Neural progenitor cell (in vitro differentiated cells): ENCODE measurements around the gene ASTN2. TPM values are rescaled to one million over a fixed set of nuclear protein-coding genes. Genes with fewer than 3 reads are reported as not detected.

Experiments used
- DNase-seq: peaks from one replicate; pipeline ENCODE4 v3.0.0-alpha.2; 2016; ENCODE audit warnings: low spot score
- H2AFZ ChIP-seq: fragments of 200-600 bp; sonication (generic); replicated peaks from 2 replicates; pipeline ENCODE4 v1.6.1; 2016; ENCODE audit warnings: antibody characterized with exemption
- H3F3A ChIP-seq: fragments of 200-600 bp; sonication (generic); 2 replicates; pipeline ENCODE4 v1.6.1; 2016; ENCODE audit warnings: antibody characterized with exemption, low read depth
- H3K27ac ChIP-seq: fragments of 200-600 bp; sonication (generic); 2 replicates; pipeline ENCODE4 v1.5.1; 2016; ENCODE audit warnings: mild to moderate bottlenecking
- H3K27me3 ChIP-seq: fragments of 200-600 bp; sonication (generic); 2 replicates; pipeline ENCODE4 v1.6.1; 2016; ENCODE audit warnings: mild to moderate bottlenecking, moderate library complexity
- H3K36me3 ChIP-seq: fragments of 200-600 bp; sonication (generic); 2 replicates; pipeline ENCODE4 v1.5.1; 2016
- H3K4me1 ChIP-seq: fragments of 200-600 bp; sonication (generic); 2 replicates; pipeline ENCODE4 v1.6.1; 2016; ENCODE audit warnings: mixed run types
- H3K4me2 ChIP-seq: fragments of 200-600 bp; sonication (generic); 2 replicates; pipeline ENCODE4 v1.6.1; 2016
- H3K4me3 ChIP-seq: fragments of 200-600 bp; sonication (generic); 2 replicates; pipeline ENCODE4 v1.5.1; 2016
- H3K79me2 ChIP-seq: fragments of 200-600 bp; sonication (generic); 2 replicates; pipeline ENCODE4 v1.6.1; 2016; ENCODE audit warnings: low read depth
- H3K9ac ChIP-seq: fragments of 200-600 bp; sonication (generic); 2 replicates; pipeline ENCODE4 v1.6.1; 2016
- H3K9me3 ChIP-seq: fragments of 200-600 bp; sonication (generic); 2 replicates; pipeline ENCODE4 v1.5.1; 2016; ENCODE audit warnings: low read depth
- H4K20me1 ChIP-seq: fragments of 200-600 bp; sonication (generic); 2 replicates; pipeline ENCODE4 v1.6.1; 2016; ENCODE audit warnings: low read depth
- H3K27ac Mint-ChIP-seq: 3 replicates; pipeline ENCODE4 v1.8.0; 2021; ENCODE audit warnings: mixed read lengths
- H3K27me3 Mint-ChIP-seq: 2 replicates; pipeline ENCODE4 v1.8.0; 2022; ENCODE audit warnings: low read depth, mild to moderate bottlenecking, inconsistent platforms, moderate library complexity, mixed read lengths; ENCODE audit not compliant: insufficient read depth
- H3K36me3 Mint-ChIP-seq: 3 replicates; pipeline ENCODE4 v1.8.0; 2021; ENCODE audit warnings: mixed read lengths
- H3K4me1 Mint-ChIP-seq: 3 replicates; pipeline ENCODE4 v1.8.0; 2021; ENCODE audit warnings: mixed read lengths
- H3K4me3 Mint-ChIP-seq: 3 replicates; pipeline ENCODE4 v1.8.0; 2021; ENCODE audit warnings: mild to moderate bottlenecking, moderate library complexity, mixed read lengths
- H3K9me3 Mint-ChIP-seq: 3 replicates; pipeline ENCODE4 v1.8.0; 2020; ENCODE audit warnings: mixed read lengths
- CTCF ChIP-seq: fragments of 200-600 bp; sonication (generic); IDR thresholded peaks from 2 replicates; pipeline ENCODE4 v1.5.1; 2017; ENCODE audit warnings: antibody characterized with exemption, mild to moderate bottlenecking
- EZH2 ChIP-seq: fragments of 200-600 bp; sonication (generic); IDR thresholded peaks from 2 replicates; pipeline ENCODE4 v1.6.1; 2017; ENCODE audit warnings: antibody characterized with exemption, mild to moderate bottlenecking, moderate library complexity
- EZH2phosphoT487 ChIP-seq: fragments of 200-600 bp; sonication (generic); IDR thresholded peaks from 2 replicates; pipeline ENCODE4 v1.6.1; 2017; ENCODE audit warnings: antibody characterized with exemption
- total RNA-seq: library from RNA; depleted of rRNA; stranded (reverse); fragments of >200 nt; gene quantifications from 2 replicates; pipeline ENCODE4 v1.2.3, GENCODE V29; 2015; ENCODE audit warnings: low replicate concordance

ASTN2 gene
- total RNA-seq, 1 donor from 2014 or later = 8.0 TPM

DNA sequence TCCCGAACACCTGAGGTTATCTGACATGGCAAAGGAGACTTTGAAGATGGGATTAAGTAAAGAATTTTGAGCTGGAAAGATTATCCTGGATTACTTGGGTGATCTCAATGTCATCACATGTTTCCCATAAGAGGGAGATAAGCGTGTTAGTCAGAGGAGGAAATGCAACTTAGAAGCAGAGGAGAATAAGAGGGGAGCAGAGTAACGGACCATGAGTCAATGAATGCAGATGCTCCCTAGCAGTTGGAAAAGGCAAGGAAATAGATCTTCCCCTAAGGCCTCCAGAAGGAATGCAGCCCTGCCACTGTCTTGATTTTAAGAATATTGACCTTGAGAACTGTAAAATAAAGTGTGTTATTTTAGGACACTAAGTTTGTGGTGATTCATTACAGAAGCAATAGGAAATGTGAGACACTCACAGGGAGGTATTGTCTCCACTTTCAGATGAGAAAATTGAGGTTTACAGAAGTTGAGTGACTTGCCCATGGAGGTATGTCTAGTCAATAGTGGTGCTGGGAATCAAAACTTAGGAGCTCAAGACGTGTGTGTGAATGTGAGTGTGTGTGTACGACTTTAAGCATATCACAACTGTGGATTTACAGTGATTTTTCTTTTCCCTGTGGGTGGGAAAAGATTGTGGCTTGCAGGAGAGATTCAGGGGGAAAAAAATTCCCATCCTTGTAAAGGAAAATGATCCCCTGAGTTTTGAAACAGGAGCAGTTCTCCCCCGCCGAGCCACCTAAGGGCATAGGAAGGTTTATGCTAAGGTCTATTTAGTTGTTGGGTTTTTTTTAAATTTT lies 602.4 kb downstream of the ASTN2 start:
- no peaks in the 10 kb centered on the region for H3K79me2 ChIP-seq
- H3K27me3 ChIP-seq = no peaks in the 10 kb centered on the region
- H3F3A ChIP-seq = no peaks in the 10 kb centered on the region
- Mint-ChIP-seq H3K4me1 (peaks cover 10% of the 10 kb centered on the region), H3K36me3 (no peaks in the 10 kb centered on the region), H3K9me3 (no peaks in the 10 kb centered on the region), H3K27ac (no peak overlapping the region), H3K27me3 (no peaks in the 10 kb centered on the region), H3K4me3 (no peak overlapping the region)
- no peaks in the 10 kb centered on the region for H3K36me3 ChIP-seq
- DNase-seq = no peak
- no peak overlapping the region for H3K9ac ChIP-seq
- no peak overlapping the region for H3K4me3 ChIP-seq
- H2AFZ ChIP-seq = no peak overlapping the region
- no peak for TF ChIP-seq EZH2
- no peak for TF ChIP-seq EZH2phosphoT487
- H3K27ac ChIP-seq = no peak overlapping the region
- peaks cover 5% of the 10 kb centered on the region for H3K4me1 ChIP-seq
- H3K4me2 ChIP-seq = no peak overlapping the region
- no peaks in the 10 kb centered on the region for H3K9me3 ChIP-seq
- H4K20me1 ChIP-seq = no peaks in the 10 kb centered on the region

- peaks cover 14% of the 10 kb centered on the region for H4K20me1 ChIP-seq
- H3K4me3 ChIP-seq = no peak overlapping the region
- Mint-ChIP-seq H3K27me3 (no peaks in the 10 kb centered on the region), H3K36me3 (no peaks in the 10 kb centered on the region), H3K4me3 (no peak overlapping the region), H3K9me3 (no peaks in the 10 kb centered on the region), H3K4me1 (peaks cover 10% of the 10 kb centered on the region), H3K27ac (no peak overlapping the region)
- H3K9me3 ChIP-seq = no peaks in the 10 kb centered on the region
- TF ChIP-seq EZH2phosphoT487 = no peak
- TF ChIP-seq EZH2 = no peak
- no peak for TF ChIP-seq CTCF
- no peaks in the 10 kb centered on the region for H3K79me2 ChIP-seq
- peaks cover 5% of the 10 kb centered on the region for H3K4me1 ChIP-seq
- H3F3A ChIP-seq = peaks cover 3% of the 10 kb centered on the region
- H3K9ac ChIP-seq = no peak overlapping the region
- no peak overlapping the region for H3K27ac ChIP-seq
- peak overlapping the region; percentile 27 for H3K4me2 ChIP-seq
- H2AFZ ChIP-seq = no peak overlapping the region
- H3K36me3 ChIP-seq = no peaks in the 10 kb centered on the region
- no peak for DNase-seq
- H3K27me3 ChIP-seq = no peaks in the 10 kb centered on the region
Observed at GRCh38 chr9:116809656-116810055, 605.2 kb downstream of the ASTN2 start.

DNA sequence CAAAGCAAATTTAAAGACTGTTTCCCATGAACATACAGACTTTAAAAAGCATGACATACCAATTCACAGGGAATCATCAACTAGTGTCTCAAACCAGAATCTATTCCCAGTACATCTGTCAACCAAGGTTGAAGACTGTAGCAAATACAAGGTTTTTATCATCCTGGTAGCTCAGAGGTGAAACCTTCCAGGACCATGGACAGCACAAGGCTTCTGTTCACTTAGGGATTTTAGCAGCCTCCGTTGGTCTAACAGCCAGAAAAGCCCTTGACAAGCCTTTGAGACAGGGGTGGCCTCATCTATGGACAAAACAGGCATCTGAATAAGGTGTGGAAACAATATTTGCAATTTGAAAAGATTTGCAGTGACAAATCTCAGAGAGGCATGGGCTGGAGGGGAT lies 608.8 kb downstream of the ASTN2 start:
- Histone ChIP-seq H3K4me1 (peaks cover 6% of the 10 kb centered on the region), H3K9ac (no peak overlapping the region), H3K27ac (no peak overlapping the region), H3K9me3 (no peaks in the 10 kb centered on the region), H3F3A (peaks cover 5% of the 10 kb centered on the region), H2AFZ (no peak overlapping the region), H3K4me2 (no peak overlapping the region), H4K20me1 (peaks cover 14% of the 10 kb centered on the region), H3K79me2 (no peaks in the 10 kb centered on the region), H3K27me3 (no peaks in the 10 kb centered on the region), H3K36me3 (no peaks in the 10 kb centered on the region), H3K4me3 (no peak overlapping the region)
- Mint-ChIP-seq H3K9me3 (no peaks in the 10 kb centered on the region), H3K4me1 (peaks cover 9% of the 10 kb centered on the region), H3K36me3 (peaks cover under 1% of the 10 kb centered on the region), H3K4me3 (no peak overlapping the region), H3K27ac (no peak overlapping the region), H3K27me3 (peaks cover 2% of the 10 kb centered on the region)
- DNase-seq = peak; percentile 78
- no peak for TF ChIP-seq EZH2
- no peak for TF ChIP-seq EZH2phosphoT487

- no peak overlapping the region for H3K4me3 ChIP-seq
- no peaks in the 10 kb centered on the region for H3K9me3 Mint-ChIP-seq
- peak overlapping the region; percentile 30 for H3K4me3 Mint-ChIP-seq
- peaks cover 2% of the 10 kb centered on the region for H3K27me3 Mint-ChIP-seq
- peaks cover 2% of the 10 kb centered on the region for H3K36me3 Mint-ChIP-seq
- no peaks in the 10 kb centered on the region for H3K9me3 ChIP-seq
- peaks cover 26% of the 10 kb centered on the region for H3K4me1 ChIP-seq
- peak overlapping the region; percentile 78 for H3K27ac Mint-ChIP-seq
- H3K27ac ChIP-seq = no peak overlapping the region
- H2AFZ ChIP-seq = no peak overlapping the region
- DNase-seq = peak; percentile 47
- H3K79me2 ChIP-seq = no peaks in the 10 kb centered on the region
- no peaks in the 10 kb centered on the region for H3K36me3 ChIP-seq
- peaks cover 14% of the 10 kb centered on the region for H3F3A ChIP-seq
- peaks cover 6% of the 10 kb centered on the region for H4K20me1 ChIP-seq
- H3K4me1 Mint-ChIP-seq = peaks cover 31% of the 10 kb centered on the region
- TF ChIP-seq EZH2 = no peak
- TF ChIP-seq CTCF = no peak
- TF ChIP-seq EZH2phosphoT487 = no peak
- H3K4me2 ChIP-seq = peak overlapping the region; percentile 55
- no peak overlapping the region for H3K9ac ChIP-seq
- no peaks in the 10 kb centered on the region for H3K27me3 ChIP-seq
Observed at GRCh38 chr9:116800885-116801284, 614.0 kb downstream of the ASTN2 start.
